HG03460 (cell line): ENCODE measurements around the gene ZNF816.
"Not testable (repeated sequence)": the region's sequence is repeated elsewhere in the genome, so short reads cannot be mapped to it uniquely, and the experiment has no call there.

ENCODE experiments used
- ATAC-seq: cut with Tn5 transposase; IDR thresholded peaks from one replicate; pipeline ENCODE4 v1.9.1; 2021; ENCODE audit not compliant: unreplicated experiment

The ZNF816 gene

DNA sequence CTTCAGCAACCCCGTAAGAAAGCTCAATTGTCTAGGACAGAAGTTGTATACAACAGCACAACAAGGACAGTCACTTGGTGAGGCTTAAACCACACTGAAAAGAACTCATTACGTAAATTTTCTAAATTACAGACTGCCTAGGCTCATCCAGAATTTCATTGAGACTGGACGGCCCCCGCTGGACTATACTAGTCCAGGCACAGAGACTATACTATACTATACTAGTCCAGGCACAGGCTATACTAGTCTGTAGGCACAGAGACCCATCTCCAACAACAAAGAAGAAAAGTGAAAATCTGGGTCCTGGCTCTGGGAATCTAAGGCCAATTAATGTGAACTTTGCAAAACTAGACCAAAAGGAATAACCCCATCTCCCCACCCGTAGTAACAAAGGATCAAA, 700 bp downstream of the ZNF816 start:
- ATAC-seq, result no peak

DNA sequence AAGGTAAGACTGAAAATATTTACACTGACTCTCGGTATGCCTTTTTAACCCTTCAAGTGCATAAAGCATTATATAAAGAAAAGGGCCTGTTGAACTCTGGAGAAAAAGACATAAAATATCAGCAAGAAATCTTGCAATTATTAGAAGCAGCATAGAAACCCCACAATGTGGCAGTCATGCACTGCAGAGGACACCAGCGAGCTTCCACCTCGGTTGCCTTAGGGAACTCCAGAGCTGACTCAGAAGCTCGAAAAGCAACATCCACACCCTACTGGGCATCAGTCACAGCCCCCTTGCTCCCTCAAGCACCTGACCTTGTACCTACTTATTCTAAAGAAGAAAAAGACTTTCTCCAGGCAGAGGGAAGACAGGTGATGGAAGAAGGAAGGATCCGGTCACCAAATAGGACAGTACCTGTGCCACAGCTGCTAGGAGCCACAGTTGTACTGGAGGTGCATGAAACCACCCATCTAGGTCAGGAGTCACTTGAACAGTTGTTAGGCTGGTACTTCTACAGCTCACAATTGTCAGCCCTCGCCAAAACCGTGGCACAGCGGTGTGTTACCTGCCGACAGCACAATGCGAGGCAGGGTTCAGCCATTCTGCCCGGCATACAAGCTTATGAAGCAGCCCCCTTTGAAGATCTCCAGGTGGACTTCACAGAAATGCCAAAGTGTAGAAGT, 2.9 kb downstream of the ZNF816 start:
- no peak for ATAC-seq

- ATAC-seq, result no peak
Observed at GRCh38 chr19:52957591-52957990, 5.1 kb downstream of the ZNF816 start.

GRCh38 chr19:52956917-52957316, 5.8 kb downstream of the ZNF816 start:
- ATAC-seq, result no peak

- no peak for ATAC-seq
Observed at GRCh38 chr19:52949422-52949821, 13.3 kb downstream of the ZNF816 start.

DNA sequence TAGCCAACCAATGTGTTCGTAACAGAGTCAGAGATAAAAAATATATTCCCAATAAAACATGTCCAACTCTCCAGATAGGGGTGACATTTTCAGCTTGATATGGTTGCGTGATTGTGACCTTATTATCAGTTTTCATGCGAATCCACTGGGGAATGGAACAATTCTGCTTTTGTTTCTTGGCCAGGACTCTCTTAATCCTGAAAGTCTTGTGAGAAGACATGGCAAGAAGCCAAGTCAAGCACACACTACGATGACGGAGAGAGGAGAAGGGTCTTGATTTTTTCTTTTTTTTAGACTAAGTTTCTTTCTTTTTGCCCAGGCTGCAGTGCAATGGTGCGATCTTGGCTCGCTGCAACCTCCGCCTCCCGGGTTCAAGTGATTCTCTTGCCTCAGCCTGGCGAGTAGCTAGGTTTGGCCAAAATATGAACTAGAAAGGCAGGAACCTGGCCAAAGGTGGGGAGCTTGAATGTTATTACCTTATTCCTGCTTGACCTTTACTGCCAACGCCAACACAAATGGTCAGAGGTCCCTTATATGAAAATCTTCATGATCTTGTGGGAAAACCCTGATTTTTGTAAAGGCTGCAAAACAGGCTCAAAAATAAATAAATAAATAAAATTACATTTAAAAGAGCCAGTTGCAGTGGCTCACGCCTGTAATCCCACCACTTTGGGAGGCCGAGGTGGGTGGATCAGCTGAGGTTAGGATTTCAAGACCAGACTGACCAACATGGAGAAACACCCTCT, 14.5 kb downstream of the ZNF816 start:
- no peak for ATAC-seq

DNA sequence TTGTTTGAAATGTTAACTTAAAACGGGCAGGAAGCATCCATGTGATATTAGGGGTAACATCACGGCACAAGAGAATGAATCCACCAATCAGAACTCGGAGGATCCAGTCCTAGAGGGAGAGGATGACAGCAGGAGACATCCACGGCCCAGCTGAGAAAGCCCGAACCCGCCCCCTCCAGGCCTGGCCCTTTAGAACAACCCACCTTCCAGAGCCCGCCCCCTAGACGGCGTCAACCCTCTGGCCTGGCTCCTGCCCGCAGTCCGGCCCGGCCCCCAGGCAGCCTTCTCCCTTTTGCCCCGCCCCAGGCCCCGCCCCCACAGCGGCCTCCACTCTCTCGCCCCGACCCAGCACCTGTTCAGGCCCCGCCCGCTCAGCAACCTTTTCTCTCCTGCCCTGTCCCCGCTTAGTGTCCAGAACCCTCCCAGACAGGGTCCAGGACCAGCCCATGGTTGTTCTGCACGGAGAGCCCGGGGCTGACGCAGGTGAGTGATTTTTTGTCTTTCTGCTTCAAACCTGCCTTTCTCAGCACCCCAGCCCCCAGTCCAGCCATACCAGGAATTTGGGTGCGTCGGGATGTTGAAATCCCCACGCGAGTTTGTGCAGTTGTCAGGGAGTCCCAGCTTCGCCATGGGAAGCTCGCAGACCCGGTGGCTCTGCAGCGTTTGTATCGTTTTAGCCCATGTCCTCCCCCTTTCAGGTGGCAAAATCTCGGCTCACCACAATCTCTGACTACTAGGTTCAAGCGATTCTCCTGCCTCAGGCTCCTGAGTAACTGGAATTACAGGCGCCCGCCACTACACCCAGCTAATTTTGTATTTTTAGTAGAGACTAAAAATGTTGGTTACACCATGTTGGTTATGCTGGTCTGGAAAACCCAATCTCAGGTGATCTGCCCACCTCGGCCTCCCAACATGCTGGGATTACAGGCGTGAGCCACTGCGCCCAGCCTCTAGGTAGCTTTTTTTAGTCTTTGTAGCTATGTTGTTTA, 16.1 kb downstream of the ZNF816 start:
- no peak for ATAC-seq

- ATAC-seq, result no peak
Observed at GRCh38 chr19:52945652-52946321, 16.9 kb downstream of the ZNF816 start.

DNA sequence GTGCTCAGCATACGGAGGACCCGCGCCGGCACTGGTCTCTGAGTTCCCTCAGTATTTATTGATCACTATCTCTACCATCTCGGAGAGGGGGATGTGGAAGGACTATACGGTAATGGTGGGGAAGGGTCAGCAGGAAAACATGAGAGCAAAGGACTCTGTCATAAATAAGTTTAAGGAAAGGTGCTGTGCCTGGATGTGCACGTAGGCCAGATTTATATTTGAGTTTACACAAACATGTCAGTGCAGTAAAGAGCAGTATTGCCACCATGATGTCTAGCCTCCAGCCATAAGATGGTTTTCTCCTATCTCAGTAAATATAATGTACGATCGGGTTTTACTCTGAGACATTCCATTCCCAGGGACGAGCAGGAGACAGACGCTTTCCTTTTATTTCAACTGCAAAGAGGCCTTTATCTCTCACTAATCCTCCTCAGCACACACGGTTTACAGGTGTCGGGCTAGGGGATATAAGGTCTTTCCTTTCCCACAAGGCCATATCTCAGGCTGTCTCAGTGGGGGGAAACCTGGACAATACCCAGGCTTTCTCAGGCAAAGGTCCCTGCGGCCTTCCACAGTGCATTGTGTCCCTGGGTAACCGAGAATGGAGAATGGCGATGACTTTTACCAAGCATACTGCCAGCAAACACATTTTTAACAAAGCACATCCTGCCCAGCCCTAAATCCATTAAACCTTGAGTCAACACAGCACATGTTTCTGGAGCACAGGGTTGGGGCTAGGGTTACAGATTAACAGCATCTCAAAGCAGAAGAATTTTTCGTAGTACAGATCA, 17.8 kb downstream of the ZNF816 start:
- ATAC-seq, result not testable (repeated sequence)

DNA sequence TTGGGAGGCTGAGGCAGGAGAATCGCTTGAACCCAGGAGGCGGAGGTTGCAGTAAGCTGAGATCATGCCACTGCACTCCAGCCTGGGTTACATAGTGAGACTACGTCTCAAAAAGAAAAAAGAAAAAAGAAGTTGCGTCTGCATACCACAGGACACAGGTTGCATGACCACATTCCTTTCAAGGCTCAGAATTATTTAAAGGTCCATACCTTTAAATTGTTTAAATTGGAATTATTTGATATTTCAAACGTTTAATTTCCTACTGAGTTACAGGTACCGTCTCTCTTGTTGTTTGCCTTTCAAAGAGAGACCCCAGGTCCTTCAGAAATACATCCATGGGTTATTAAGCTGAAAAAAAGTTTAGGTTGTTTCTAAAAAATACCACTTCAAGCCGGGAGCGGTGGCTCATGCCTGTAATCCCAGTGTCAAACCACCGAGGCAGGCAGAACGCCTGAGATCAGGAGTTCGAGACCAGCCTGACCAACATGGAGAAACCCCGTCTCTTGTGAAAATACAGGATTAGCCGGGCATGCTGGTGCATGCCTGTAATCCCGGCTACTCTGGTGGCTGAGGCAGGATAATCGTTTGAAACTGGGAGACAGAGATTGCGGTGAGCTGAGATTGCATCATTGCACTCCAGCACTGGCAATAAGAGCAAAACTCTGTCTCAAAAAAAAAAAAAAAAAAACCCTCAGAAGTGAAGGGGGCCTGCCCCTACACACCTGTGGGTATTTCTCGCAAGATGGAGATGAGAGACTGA, 18.6 kb downstream of the ZNF816 start:
- ATAC-seq, result no peak

DNA sequence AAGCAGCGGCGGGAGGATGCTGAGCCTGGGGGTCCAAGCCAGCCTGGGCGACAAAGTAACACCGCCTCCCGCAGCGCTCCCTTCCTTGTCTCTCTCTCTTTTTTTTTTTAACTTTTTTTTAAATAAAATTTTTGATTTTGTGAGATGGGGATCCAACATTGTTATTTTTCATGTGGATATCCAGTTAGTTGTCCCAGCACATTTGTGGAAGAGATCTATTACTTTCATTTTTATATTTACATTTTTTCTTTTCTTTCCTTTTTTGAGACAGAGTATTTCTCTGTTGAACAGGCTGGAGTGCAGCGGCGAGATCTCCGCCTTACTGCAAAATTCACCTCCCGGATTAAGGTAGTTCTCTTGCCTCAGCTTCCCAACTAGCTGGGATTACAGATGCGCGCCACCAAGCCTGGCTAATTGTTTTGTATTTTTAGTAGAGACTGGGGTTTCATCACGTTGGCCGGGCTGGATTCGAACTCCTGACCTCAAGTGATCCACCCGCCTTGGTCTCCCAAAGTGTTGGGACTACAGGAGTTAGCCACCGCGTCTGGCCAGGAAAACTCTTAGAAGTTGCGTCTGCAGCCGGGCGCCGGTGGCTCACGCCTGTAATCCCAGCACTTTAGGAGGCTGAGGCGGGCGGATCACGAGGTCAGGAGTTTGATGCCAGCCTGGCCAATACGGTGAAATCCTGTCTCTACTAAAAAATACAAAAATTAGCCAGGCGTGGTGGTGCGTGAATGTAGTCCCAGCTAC, 19.4 kb downstream of the ZNF816 start:
- no peak for ATAC-seq

- peak; percentile 95 for ATAC-seq
Observed at GRCh38 chr19:52942386-52943133, 20.1 kb downstream of the ZNF816 start.

DNA sequence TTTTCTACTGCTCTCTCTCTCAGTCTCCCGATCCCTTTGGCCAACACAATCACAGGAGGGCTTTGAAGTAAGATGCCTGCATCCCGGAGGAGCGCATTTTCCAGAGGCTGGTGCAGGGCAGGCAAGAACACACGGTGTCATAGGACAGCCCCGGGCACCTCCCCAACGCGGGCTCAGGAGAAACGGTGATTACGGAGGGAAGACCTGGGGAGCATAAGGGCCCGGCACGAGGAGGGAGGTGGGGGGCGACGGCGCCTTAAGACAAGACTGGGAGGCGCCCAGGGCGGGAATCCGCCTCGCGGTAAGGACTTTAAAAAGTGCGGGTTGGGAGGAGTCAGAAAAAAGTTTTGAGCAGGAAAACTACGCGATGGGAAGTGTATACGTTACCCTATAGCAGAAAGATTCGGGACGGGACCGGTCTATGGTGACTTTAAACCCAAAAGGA, 20.7 kb downstream of the ZNF816 start:
- ATAC-seq, result peak; percentile 26

GRCh38 chr19:52941523-52941922, 21.2 kb downstream of the ZNF816 start:
- ATAC-seq, result not testable (repeated sequence)

DNA sequence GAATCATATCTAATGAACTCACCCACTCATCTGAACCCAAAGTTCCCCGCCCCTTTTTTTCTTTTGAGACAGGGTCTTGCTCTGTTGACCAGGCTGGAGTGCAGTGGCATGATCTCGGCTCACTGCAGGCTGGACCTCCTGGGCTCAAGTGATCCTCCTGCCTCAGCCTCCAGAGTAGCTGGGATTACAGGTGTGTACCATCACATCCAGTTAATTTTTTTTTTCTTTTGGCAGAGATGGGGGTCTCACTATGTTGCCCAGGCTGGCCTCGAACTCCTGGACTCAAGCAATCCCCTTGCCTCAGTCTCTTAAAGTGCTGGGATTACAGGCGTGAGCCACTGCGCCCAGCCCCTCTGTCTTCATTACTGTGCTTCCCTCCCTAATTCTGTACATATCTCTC, 21.8 kb downstream of the ZNF816 start:
- not testable (repeated sequence) for ATAC-seq

GRCh38 chr19:52938761-52939160, 23.9 kb downstream of the ZNF816 start:
- ATAC-seq, result no peak

GRCh38 chr19:52936954-52937325, 25.7 kb downstream of the ZNF816 start:
- ATAC-seq, result no peak
